DND-41 (cell line): ENCODE measurements around the gene MYBL2.

Experiments
- CTCF ChIP-seq: IDR thresholded peaks from 2 replicates; pipeline ENCODE4 v1.5.1; 2012; ENCODE audit warnings: borderline replicate concordance, low read length, moderate library complexity, mild to moderate bottlenecking; ENCODE audit not compliant: poor library complexity, severe bottlenecking; ENCODE audit errors: extremely low read depth
- EZH2 ChIP-seq: IDR thresholded peaks from 3 replicates; pipeline ENCODE4 v1.6.1; 2012; ENCODE audit warnings: borderline replicate concordance, low read depth, mild to moderate bottlenecking, moderate library complexity, low read length, inconsistent platforms; ENCODE audit not compliant: severe bottlenecking

- TF ChIP-seq CTCF: no peak
- no peak for TF ChIP-seq EZH2
These were observed 48.6 kb downstream of the MYBL2 start for GRCh38 chr20:43715511-43715910.
